Fibroblast of lung (primary cell): ENCODE data around the gene NUB1.

Experiments
- CTCF ChIP-seq, 2 donors: IDR thresholded peaks in 1 of 2; conservative IDR thresholded peaks in 1 of 2; 1 replicate in 1 of 2; 2 replicates in 1 of 2; pipeline ENCODE4 v1.5.1; 2011 to 2012; ENCODE audit warnings: low read length in 2 of 2, control low read depth in 1 of 2, inconsistent platforms in 1 of 2, low read depth in 1 of 2, mild to moderate bottlenecking in 1 of 2
- EZH2 ChIP-seq: IDR thresholded peaks from 2 replicates; pipeline ENCODE4 v1.5.1; 2012; ENCODE audit warnings: low read length, control low read depth, mild to moderate bottlenecking; ENCODE audit errors: missing control alignments

DNA sequence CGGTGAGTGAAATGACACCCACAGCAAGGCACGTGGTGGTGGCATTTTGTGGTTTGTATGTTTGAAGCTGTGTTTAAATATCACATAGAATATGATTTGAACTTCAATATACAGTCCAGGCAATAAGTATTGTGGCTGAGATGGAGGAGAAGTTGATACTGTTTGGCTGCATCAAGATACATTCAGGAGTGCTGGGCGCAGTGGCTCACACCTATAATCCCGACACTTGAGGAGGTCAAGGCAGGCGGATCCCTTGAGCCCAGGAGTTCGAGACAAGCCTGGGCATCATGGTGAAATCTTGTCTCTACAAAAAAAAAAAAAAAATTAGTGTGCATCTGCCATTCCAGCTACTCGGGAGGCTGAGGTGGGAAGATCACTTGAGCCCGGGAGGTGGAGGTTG, 35.2 kb upstream of the NUB1 start:
- no peak for TF ChIP-seq CTCF (conservative IDR thresholded peaks at IDR 0.05 in 1 of 2, IDR thresholded peaks at IDR 0.05 in 1 of 2; ENCODE audit: low read depth in 1 of 2, low read length in 2 of 2)
- TF ChIP-seq EZH2 = no peak
